GM21528 (cell line): ENCODE data around the gene CRIM1.

ENCODE experiments used
- ATAC-seq: cut with Tn5 transposase; IDR thresholded peaks from one replicate; pipeline ENCODE4 v1.9.1; 2021; ENCODE audit warnings: mild to moderate bottlenecking, moderate library complexity; ENCODE audit not compliant: unreplicated experiment, low FRiP score

CRIM1 gene

GRCh38 chr2:36502081-36502480 is 146.5 kb downstream of the CRIM1 start:
- no peak for ATAC-seq

GRCh38 chr2:36507408-36507812 is 151.8 kb downstream of the CRIM1 start:
- ATAC-seq = peak; percentile 93

- ATAC-seq = no peak
These were observed 153.5 kb downstream of the CRIM1 start for GRCh38 chr2:36509075-36509474.

GRCh38 chr2:36511858-36512603 is 156.5 kb downstream of the CRIM1 start:
- no peak for ATAC-seq

- no peak for ATAC-seq
These were observed 157.1 kb downstream of the CRIM1 start for GRCh38 chr2:36512705-36513104.

- ATAC-seq = no peak
These were observed 158.1 kb downstream of the CRIM1 start for GRCh38 chr2:36513661-36514060.

GRCh38 chr2:36515538-36515937 is 160.0 kb downstream of the CRIM1 start:
- ATAC-seq = no peak

GRCh38 chr2:36516136-36516870 is 160.7 kb downstream of the CRIM1 start:
- ATAC-seq = no peak

GRCh38 chr2:36520431-36520830 is 164.9 kb downstream of the CRIM1 start:
- no peak for ATAC-seq

- ATAC-seq = no peak
These were observed 167.6 kb downstream of the CRIM1 start for GRCh38 chr2:36523153-36523552.

GRCh38 chr2:36525245-36525644 is 169.7 kb downstream of the CRIM1 start:
- ATAC-seq = no peak

- no peak for ATAC-seq
These were observed 170.6 kb downstream of the CRIM1 start for GRCh38 chr2:36526226-36526625.

GRCh38 chr2:36528274-36528673 is 172.7 kb downstream of the CRIM1 start:
- ATAC-seq = peak; percentile 76

- ATAC-seq = no peak
These were observed 173.3 kb downstream of the CRIM1 start for GRCh38 chr2:36528766-36529392.

GRCh38 chr2:36530178-36530982 is 174.8 kb downstream of the CRIM1 start:
- ATAC-seq = peak; percentile 77

- peak; percentile 15 for ATAC-seq
These were observed 175.4 kb downstream of the CRIM1 start for GRCh38 chr2:36530983-36531354.

- ATAC-seq = no peak
These were observed 178.8 kb downstream of the CRIM1 start for GRCh38 chr2:36534275-36534799.

- no peak for ATAC-seq
These were observed 179.5 kb downstream of the CRIM1 start for GRCh38 chr2:36535099-36535498.

GRCh38 chr2:36536776-36537175 is 181.2 kb downstream of the CRIM1 start:
- no peak for ATAC-seq

- no peak for ATAC-seq
These were observed 182.8 kb downstream of the CRIM1 start for GRCh38 chr2:36538335-36538734.
